Lower lobe of right lung (tissue), 2 donors: ENCODE results near the gene NSD1. TPM values are rescaled to one million over a fixed set of nuclear protein-coding genes. Genes with fewer than 3 reads are reported as not detected.

ENCODE experiments used
- ATAC-seq, 2 donors: fragments of 200-7000 bp; cut with Tn5 transposase; one replicate each; pipeline ENCODE4 v1.9.1; 2020 to 2022; ENCODE audit warnings: mild to moderate bottlenecking in 2 of 2, moderate library complexity in 2 of 2
- DNase-seq: peaks from one replicate; pipeline ENCODE4 v3.0.0-alpha.2; 2020
- H3K27ac ChIP-seq: fragments of 200-600 bp; one replicate; pipeline ENCODE4 v1.8.0; 2022
- H3K27me3 ChIP-seq: fragments of 200-600 bp; one replicate; pipeline ENCODE4 v1.8.0; 2022; ENCODE audit warnings: low read depth
- H3K36me3 ChIP-seq: fragments of 200-600 bp; one replicate; pipeline ENCODE4 v1.8.0; 2022; ENCODE audit warnings: mild to moderate bottlenecking
- H3K4me1 ChIP-seq: fragments of 200-600 bp; one replicate; pipeline ENCODE4 v1.8.0; 2022
- H3K4me3 ChIP-seq: fragments of 200-600 bp; one replicate; pipeline ENCODE4 v1.8.0; 2022; ENCODE audit warnings: mild to moderate bottlenecking
- H3K9me3 ChIP-seq: fragments of 200-600 bp; one replicate; pipeline ENCODE4 v1.8.0; 2022
- intact Hi-C: fragments of 100-400 bp; cut with DNase I; formaldehyde crosslinking; loops from one replicate; pipeline ENCODE4 v1.11.0; 2022
- total RNA-seq: library from RNA; stranded (reverse); fragmentation: NEBNext Ultra II Directional; extraction: Animal tissue kit (Norgen Biotek cat#: 25700); gene quantifications from one replicate; pipeline ENCODE4 v1.2.1, GENCODE V29; 2021
- TF ChIP-seq, protein P1 (sequence below): fragments of 200-600 bp; IDR thresholded peaks from one replicate; pipeline ENCODE4 v1.8.0; 2022; ENCODE audit warnings: antibody characterized with exemption, mild to moderate bottlenecking
- donor health status: DM: no; HTN: yes; CAD: no; lungs with severe emphysema.

NSD1 gene
- total RNA-seq, 1 donor from 2014 or later: 75.5 TPM

DNA sequence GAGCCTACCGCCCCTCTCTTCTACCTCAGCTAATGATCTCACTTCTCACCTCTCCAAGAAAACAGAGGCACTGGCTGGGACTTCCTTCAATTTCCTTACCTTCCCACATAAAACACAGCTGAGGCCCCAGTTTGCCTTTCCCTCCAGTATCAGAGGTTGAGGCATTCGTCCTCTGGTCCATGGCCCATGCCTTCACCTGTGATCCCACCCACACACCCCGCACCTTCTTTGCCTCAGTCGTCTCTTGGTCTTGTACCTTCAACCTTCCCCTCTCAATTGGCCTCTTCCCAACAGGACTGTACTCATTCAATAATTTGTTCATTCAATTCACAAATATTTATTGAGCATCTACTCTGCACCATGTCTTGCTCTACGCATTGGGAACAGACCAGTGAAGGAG lies 11.0 kb upstream of the NSD1 start:
- Histone ChIP-seq H3K27ac (no peak overlapping the region), H3K4me1 (no peaks in the 10 kb centered on the region), H3K36me3 (no peaks in the 10 kb centered on the region), H3K4me3 (no peak overlapping the region), H3K9me3 (no peaks in the 10 kb centered on the region), H3K27me3 (no peaks in the 10 kb centered on the region)
- TF ChIP-seq, protein P1, sequence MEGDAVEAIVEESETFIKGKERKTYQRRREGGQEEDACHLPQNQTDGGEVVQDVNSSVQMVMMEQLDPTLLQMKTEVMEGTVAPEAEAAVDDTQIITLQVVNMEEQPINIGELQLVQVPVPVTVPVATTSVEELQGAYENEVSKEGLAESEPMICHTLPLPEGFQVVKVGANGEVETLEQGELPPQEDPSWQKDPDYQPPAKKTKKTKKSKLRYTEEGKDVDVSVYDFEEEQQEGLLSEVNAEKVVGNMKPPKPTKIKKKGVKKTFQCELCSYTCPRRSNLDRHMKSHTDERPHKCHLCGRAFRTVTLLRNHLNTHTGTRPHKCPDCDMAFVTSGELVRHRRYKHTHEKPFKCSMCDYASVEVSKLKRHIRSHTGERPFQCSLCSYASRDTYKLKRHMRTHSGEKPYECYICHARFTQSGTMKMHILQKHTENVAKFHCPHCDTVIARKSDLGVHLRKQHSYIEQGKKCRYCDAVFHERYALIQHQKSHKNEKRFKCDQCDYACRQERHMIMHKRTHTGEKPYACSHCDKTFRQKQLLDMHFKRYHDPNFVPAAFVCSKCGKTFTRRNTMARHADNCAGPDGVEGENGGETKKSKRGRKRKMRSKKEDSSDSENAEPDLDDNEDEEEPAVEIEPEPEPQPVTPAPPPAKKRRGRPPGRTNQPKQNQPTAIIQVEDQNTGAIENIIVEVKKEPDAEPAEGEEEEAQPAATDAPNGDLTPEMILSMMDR: no peak
- intact Hi-C loops: no loop called here
- ATAC-seq (no peak), DNase-seq (no peak)

DNA sequence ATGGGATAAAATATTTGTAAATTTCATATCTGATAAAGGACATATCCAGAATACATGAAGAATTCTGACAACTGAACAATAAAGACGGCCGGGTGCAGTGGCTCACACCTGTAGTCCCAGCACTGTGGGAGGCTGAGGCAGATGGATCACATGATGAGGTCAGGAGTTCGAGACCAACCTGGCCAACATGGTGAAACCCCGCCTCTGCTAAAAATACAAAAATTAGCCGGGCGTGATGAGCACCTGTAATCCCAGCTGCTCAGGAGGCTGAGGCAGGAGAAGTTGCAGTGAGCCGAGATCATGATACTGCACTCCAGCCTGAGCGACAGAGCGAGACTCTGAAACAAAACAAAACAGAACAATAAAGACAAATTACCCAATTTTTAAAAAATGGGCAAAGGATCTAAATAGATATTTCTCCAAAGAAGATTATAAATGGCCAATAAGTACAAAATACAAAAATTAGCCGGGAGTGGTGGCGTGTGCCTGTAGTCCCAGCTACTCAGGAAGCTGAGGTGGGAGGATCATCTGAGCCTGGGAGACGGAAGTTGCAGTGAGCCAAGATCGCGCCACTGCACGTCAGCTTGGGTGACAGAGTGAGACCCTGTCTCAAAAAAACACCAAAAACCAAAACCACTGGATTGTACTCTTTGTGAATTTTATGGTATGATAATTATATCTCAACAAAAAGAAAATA lies 9.6 kb upstream of the NSD1 start:
- no peaks in the 10 kb centered on the region for H3K36me3 ChIP-seq
- no peak overlapping the region for H3K27ac ChIP-seq
- no peaks in the 10 kb centered on the region for H3K9me3 ChIP-seq
- H3K4me3 ChIP-seq: no peak overlapping the region
- DNase-seq: no peak
- no peak for ATAC-seq
- H3K4me1 ChIP-seq: no peaks in the 10 kb centered on the region
- TF ChIP-seq, protein P1: no peak
- intact Hi-C loops: no loop called here
- no peaks in the 10 kb centered on the region for H3K27me3 ChIP-seq

DNA sequence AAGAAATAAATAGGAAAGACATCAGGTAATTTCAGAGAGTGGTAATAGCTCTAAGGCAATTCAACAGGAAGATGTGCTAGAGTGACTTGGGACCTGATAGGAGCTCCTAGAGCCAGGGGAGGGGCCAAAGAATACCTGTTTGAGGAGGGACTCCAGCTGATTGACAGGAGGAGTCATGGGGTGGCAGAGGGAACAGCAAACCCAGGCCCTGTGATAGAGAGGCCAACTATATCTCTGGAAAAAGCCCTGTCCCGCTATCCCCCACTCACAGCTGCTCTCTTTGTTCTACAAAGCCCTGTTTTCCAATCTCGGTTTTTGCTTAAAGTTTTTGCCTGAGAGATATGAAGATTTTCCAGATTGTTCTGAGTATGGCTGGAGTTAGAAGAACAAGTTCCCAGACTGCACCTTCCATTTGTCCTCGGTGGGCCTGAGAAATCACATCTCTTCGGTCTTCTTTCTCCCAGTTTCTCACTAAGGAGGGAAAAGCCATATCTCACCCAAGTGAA lies 9.0 kb upstream of the NSD1 start:
- no peak for ATAC-seq
- no peaks in the 10 kb centered on the region for H3K27me3 ChIP-seq

DNA sequence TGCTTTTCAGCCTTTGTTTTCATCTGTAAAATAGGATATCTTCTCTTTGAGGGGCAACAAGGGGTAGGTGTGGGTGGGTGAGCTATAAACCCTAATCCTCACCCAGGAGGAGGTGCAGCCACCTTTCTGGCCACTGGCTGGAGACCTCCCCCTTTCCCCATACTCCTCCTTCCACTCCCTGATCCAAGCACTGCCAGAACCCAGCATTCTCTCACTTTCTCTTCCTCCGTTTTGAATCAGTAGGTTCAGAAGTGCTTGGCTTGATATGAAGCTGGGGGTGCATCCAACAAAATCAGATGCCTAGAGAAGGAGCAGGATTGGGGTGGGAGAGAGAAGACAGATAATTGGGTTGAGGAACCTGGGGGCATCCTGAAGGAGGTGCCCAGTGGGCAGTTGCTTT lies 6.8 kb upstream of the NSD1 start:
- DNase-seq: no peak

More for the DNA sequence above, 9.0 kb upstream of the NSD1 start:
- no peak for DNase-seq
- Histone ChIP-seq H3K9me3 (no peaks in the 10 kb centered on the region), H3K4me3 (no peak overlapping the region), H3K4me1 (peaks cover 4% of the 10 kb centered on the region), H3K36me3 (no peaks in the 10 kb centered on the region), H3K27ac (no peak overlapping the region)
- intact Hi-C loops: no loop called here
- TF ChIP-seq, protein P1: no peak

DNA sequence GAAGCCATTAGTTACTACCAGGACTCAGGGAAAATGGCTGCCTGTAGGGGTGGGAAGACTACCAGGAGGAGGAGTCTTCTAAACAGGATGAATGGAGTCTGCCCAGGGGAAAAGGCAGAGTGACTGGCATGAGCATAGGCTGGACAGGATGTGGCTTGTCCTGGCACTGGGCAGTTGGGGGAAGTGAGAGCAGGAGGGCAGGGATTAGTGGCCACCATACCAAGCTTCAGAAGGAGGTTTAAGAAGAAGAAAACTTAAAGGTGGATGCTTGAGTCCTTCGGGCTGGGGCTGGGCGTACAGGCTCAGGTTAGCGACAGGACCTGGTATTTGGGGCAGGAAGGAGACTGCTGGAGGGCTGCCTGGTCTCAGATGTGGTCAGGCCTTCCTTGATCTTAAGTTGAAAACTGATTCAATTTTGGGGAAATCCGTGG lies 5.0 kb upstream of the NSD1 start:
- Histone ChIP-seq H3K27ac (no peak overlapping the region), H3K27me3 (no peaks in the 10 kb centered on the region), H3K4me3 (no peak overlapping the region), H3K4me1 (peaks cover 10% of the 10 kb centered on the region), H3K9me3 (no peaks in the 10 kb centered on the region), H3K36me3 (no peaks in the 10 kb centered on the region)
- no peak for DNase-seq
- intact Hi-C loops: no loop called here
- TF ChIP-seq, protein P1: no peak
- ATAC-seq: no peak

More for the DNA sequence above, 6.8 kb upstream of the NSD1 start:
- no peak overlapping the region for H3K4me3 ChIP-seq
- no peak overlapping the region for H3K27ac ChIP-seq
- H3K27me3 ChIP-seq: no peaks in the 10 kb centered on the region
- H3K36me3 ChIP-seq: no peaks in the 10 kb centered on the region
- intact Hi-C loops: no loop called here
- H3K4me1 ChIP-seq: peaks cover 4% of the 10 kb centered on the region
- no peaks in the 10 kb centered on the region for H3K9me3 ChIP-seq
- no peak for ATAC-seq
- TF ChIP-seq, protein P1: no peak
